Measurements from ENCODE around the gene CCDC57.
"Not testable (repeated sequence)": the region's sequence is repeated elsewhere in the genome, so short reads cannot be mapped to it uniquely, and the experiment has no call there.

The CCDC57 gene

DNA sequence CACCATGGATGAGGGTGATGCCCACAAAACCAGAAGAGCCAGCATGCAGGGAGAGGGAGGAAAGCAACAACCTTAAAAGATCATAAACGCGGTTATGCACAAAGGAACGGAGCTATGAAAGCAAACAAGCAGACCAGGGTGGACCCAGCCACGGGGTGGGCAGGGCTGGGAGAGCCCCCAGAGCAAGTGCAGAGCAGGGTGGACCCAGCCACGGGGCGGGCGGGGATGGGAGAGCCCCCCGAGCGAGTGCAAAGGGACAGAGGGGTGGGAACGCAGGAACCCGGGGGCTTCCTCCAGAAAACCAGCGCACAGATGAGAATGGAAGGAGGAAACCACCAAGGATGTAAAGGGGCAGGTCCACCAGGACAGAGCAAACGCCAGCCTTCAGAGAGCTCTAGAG lies 33.2 kb downstream of the CCDC57 start:
- no peak overlapping the region for H3K27ac Mint-ChIP-seq
- H3K4me1 Mint-ChIP-seq, result no peaks in the 10 kb centered on the region
- no peak for ATAC-seq (replicated peaks)
- no peaks in the 10 kb centered on the region for H3K9me3 Mint-ChIP-seq
- peaks cover 36 to 46% of the 10 kb centered on the region in 2 donors for H3K36me3 Mint-ChIP-seq
- DNase-seq, result no peak
- no peak overlapping the region for H3K4me3 Mint-ChIP-seq
- H3K27me3 Mint-ChIP-seq, result no peaks in the 10 kb centered on the region

DNA sequence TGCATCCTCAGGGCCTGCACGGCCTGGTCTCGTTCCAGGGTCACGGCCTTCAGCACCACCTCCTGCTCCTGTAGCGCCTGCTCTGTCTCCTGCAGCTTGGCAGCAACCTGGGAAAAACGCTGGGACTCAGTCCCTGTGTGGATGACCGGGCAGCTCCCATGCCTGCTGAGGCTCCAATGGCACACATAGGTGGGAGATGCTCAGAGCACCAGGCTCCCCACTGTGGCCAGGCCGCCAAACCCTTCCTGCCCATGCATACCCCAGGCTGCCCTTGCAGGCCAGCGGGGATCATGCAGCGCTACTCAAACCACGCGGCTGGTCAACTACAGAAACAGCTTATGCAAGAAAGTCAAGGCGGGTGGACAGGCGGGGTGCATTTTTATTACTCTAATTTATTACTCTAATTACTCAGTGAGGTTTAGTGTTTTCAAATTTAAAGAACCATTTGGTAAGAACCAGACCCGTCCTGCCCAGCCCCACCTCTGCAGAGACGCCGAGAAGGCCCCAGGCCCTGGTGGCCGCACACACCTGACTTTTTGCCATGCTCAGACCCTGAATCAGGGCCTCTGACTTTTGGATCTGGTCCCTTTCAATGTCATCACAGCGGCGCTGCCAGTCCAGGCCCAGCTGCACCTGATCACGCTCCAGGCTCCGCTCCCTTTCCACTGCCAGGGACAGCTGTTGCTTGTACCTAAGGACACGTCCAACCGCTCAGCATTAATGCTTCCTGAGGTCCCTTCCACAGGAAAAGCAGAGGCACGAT lies 34.0 kb downstream of the CCDC57 start:
- DNase-seq (no peak), ATAC-seq (replicated peaks) (no peak)
- no peaks in the 10 kb centered on the region for H3K9me3 Mint-ChIP-seq
- H3K4me3 Mint-ChIP-seq, result no peak overlapping the region
- H3K36me3 Mint-ChIP-seq, result peaks cover 35 to 42% of the 10 kb centered on the region in 2 donors
- H3K27ac Mint-ChIP-seq, result no peak overlapping the region
- no peaks in the 10 kb centered on the region for H3K27me3 Mint-ChIP-seq
- H3K4me1 Mint-ChIP-seq, result no peaks in the 10 kb centered on the region

DNA sequence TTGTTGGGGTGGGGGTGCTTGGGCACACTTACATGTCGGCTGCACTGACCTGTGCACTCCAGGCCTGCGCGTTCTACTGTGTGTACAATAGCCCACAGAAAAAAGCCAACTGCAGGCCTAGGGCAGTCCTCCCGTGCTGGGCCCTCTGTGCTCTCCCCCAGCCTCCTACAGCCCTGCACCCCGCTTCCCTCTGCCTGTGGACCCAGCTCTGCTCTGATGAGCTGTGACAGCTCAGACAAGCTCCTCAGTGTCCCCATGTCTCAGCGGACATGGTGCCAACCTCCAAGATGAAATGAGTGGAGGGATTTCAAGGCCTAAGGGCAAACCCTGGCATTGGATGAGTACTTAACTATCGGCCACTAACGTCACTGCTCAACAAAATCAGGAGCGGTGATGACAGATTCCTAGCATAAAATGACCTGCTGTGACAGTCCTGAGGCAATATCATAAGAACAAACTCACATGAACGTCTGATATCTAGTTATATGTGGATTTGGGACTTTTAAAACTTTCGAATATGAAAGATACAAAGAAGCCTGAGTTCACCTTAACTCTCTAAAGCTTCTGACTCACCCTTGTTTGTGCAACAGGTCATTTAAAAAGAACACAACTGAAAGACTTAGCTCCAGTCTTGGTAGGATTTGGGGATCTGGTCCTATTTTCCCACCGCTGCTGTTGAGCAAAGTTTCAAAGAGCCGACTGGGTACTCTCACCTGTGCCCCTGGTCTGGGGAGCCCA lies 34.7 kb downstream of the CCDC57 start:
- Mint-ChIP-seq H3K4me3 (no peak overlapping the region), H3K27ac (no peak overlapping the region), H3K27me3 (no peaks in the 10 kb centered on the region), H3K4me1 (no peaks in the 10 kb centered on the region), H3K36me3 (peaks cover 34 to 41% of the 10 kb centered on the region in 2 donors), H3K9me3 (no peaks in the 10 kb centered on the region)
- ATAC-seq (replicated peaks), result no peak
- DNase-seq, result no peak

DNA sequence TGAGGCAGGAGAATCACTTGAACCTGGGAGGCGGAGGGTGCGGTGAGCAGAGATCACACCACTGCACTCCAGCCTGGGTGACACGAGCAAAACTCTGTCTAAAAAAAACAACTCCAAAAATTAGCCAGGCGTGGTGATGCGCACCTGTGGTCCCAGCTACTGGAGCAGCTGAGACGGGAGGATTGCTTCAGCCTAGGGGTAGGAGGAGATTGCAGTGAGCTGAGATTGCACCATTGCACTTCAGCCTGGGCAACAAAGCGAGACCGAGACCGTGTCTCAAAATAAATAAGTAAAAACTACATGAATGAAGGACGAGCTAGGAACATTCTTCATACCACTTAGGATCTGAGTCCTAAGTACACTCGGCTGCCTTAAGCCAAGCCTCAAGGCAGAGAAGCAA lies 35.4 kb downstream of the CCDC57 start:
- Mint-ChIP-seq H3K4me1 (no peaks in the 10 kb centered on the region), H3K36me3 (peaks cover 36 to 42% of the 10 kb centered on the region in 2 donors), H3K4me3 (no peak overlapping the region), H3K27ac (no peak overlapping the region), H3K9me3 (no peaks in the 10 kb centered on the region), H3K27me3 (no peaks in the 10 kb centered on the region)
- ATAC-seq (replicated peaks) (no peak), DNase-seq (no peak)

DNA sequence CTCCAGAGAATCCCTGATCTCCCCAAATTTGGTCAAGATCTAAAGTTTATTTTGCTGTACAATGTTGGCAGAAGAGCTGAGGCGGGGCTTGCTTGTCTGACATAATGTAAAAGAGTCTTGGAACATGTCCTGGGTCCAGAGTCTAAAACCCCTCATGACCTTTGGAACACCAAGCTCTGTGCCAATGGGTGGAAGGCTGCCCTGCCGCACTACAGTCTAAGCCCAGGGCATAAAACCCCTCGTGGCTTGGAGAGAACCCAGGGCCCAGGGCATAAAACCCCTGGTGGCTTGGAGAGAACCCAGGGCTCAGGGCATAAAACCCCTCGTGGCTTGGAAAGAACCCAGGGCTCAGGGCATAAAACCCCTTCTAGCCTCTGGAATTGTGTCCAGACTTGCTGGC lies 36.7 kb downstream of the CCDC57 start:
- H3K4me3 Mint-ChIP-seq, result no peak overlapping the region
- ATAC-seq (replicated peaks), result no peak
- H3K9me3 Mint-ChIP-seq, result no peaks in the 10 kb centered on the region
- no peaks in the 10 kb centered on the region for H3K27me3 Mint-ChIP-seq
- peaks cover 41 to 48% of the 10 kb centered on the region in 2 donors for H3K36me3 Mint-ChIP-seq
- H3K27ac Mint-ChIP-seq, result no peak overlapping the region
- no peaks in the 10 kb centered on the region for H3K4me1 Mint-ChIP-seq
- DNase-seq, result no peak

DNA sequence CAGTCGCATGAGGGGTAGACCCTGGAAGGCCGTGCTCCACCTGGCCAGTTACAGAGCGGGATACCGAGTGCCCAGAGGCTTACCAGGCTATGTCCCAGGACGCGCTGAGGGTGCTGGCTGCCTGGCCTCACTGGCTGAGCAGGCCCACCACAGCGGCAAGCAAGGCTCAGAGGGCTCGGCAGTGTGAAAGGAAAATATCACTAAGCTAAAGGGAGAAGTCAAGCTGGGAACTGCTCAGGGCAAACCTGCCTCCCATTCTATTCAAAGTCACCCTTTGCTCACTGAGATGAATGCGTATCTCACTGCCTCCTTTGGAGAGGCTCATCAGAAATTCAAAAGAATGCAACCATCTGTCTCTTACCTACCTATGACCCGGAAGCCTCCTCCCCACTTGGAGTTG lies 37.4 kb downstream of the CCDC57 start:
- Mint-ChIP-seq H3K4me1 (no peaks in the 10 kb centered on the region), H3K9me3 (no peaks in the 10 kb centered on the region), H3K27me3 (no peaks in the 10 kb centered on the region), H3K4me3 (no peak overlapping the region), H3K27ac (no peak overlapping the region), H3K36me3 (peaks cover 44 to 52% of the 10 kb centered on the region in 2 donors)
- DNase-seq (no peak), ATAC-seq (replicated peaks) (no peak)

DNA sequence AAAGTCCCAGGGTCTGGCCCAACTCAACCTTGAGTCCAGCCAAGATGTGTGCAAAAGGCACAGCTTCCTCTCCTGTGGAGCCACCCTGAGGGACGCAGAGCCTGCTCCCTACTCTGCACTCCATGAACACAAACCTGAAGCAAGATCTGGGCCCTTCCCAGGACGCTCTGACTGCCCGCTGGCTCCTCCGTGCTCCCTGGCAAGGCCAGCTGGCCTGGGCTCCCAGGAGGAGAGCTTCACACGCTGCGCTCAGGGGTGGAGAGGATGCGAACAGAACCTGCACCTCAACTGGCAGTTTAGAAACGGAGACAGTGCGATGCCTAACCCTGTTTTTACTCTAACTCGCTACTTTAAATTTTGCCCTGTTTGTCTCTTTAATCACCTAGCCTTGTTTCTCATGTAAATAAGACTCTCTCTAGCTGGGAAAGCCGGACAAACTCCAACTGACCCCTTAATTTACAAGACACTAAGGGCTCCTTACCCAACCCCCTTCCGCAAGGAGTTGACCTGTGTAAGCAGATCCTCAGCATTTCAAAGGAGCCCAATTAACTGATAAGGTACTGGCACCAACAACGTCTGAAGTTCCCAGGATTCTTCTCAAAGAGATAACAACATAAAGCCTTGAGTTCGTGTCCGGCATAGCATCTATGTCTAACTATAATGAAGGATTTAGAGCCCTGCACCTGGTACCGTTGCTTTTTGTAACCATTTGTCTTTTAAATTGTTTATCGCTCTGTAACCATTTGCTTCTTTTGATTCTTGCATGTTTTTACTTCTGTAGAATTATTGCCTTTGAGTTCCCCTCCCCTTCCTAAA lies 38.4 kb downstream of the CCDC57 start:
- not testable (repeated sequence) for H3K27ac Mint-ChIP-seq; H3K4me3 Mint-ChIP-seq; ATAC-seq (replicated peaks); H3K27me3 Mint-ChIP-seq; H3K4me1 Mint-ChIP-seq; H3K9me3 Mint-ChIP-seq; DNase-seq
- peaks cover 41 to 55% of the 10 kb centered on the region in 2 donors for H3K36me3 Mint-ChIP-seq

DNA sequence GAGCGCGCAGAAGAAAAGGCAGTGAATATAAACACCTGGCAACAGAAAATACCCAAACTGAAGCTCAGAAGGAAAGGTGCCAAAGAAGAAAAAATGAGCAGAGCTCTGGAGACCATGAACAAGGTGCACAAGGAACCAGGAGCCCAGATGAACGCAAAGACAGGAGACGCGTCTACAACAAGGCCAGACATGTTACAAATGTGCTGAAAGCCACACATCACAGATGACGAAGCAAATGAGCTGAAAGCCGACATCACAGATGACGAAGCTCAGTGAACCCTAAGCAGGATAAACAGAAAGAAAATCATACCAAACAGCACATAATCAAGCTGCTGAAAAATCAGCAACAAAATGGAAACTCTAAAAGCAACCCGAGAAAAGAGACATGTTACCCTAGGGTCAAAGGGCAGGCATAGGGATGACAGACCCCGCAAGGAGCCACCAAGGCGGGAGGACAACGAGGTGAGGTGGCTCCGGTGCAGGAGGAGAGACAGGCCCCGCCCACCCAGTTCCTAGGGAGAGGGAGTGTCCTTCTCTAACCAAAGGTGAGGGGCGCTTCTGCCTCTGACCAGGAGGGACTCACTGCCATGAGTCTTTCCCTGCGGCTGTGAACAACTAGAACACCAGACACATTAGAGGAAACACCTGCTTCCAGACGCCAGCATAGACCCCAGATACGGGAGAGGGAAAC lies 39.1 kb downstream of the CCDC57 start:
- Mint-ChIP-seq H3K27ac (no peak overlapping the region), H3K4me1 (no peaks in the 10 kb centered on the region), H3K36me3 (peaks cover 38 to 53% of the 10 kb centered on the region in 2 donors), H3K9me3 (no peaks in the 10 kb centered on the region), H3K4me3 (no peak overlapping the region), H3K27me3 (no peaks in the 10 kb centered on the region)
- DNase-seq (no peak), ATAC-seq (replicated peaks) (no peak)

DNA sequence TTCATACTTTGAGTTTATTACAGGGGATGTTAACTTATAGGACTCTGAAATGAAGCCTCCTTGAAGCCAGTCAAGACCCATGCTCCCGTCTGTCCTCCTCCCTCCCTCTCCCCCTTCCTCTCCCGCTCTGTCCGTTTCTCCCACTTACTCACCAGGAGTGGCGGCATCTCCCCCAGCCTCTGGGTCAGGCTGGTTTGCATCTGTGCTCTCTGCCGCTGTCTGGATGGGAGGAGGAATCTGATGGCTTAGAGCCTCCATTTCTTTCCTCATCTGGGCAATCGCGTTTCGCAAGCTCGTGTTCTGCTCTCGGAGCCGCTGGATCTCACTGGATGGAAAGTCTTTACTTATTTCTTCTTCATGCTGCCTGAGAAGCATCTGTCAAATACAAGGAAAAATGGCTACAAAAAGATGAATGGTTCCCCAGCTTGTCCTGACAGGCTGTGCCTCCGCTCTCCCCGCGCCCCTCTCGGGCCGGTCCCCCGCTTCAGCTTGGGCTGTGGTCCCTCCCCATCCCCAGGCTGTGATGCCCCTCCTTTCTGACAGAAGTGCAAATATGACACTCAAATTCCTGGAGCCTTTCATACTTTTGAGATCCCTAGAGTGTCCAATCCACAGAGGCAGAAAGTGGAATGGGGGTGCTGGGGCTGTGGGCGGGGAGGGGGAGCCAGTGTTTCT lies 40.0 kb downstream of the CCDC57 start:
- Mint-ChIP-seq H3K27me3 (no peaks in the 10 kb centered on the region), H3K9me3 (peaks cover 0 to 3% of the 10 kb centered on the region in 2 donors), H3K4me3 (no peak overlapping the region), H3K36me3 (peaks cover 41 to 58% of the 10 kb centered on the region in 2 donors), H3K4me1 (no peaks in the 10 kb centered on the region), H3K27ac (no peak overlapping the region)
- DNase-seq (no peak), ATAC-seq (replicated peaks) (no peak)

DNA sequence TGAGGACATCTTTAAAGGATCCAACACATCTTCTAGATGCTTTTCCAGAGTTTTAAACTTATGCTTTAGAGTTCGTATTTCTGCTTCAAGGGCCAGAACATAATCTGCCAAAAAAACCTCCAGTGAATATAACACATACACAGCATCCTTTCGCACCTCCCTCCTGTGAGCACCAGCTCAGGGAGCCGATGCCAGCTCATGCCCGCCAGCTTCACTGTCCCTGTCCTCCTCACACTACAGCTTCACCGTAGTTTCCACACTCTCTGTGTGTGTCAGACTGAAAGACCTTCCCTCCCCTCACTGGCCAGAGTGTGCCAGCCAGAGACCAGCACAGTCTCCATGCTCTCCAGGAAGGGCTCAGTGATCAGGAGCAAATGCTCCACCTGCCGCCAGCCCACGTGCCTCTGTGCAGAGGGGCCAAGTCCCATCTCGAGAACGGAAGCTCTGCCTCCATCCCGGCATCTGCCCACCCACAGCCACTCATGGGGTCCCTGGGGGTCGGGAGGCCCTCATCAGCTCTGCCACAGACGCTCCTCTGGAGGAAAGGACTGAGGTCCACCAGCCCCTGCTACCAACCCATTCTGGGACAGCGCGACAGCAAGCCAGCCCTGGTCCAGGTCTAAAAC lies 40.8 kb downstream of the CCDC57 start:
- DNase-seq, result no peak
- peaks cover 39 to 61% of the 10 kb centered on the region in 2 donors for H3K36me3 Mint-ChIP-seq
- no peak for ATAC-seq (replicated peaks)
- H3K4me3 Mint-ChIP-seq, result no peak overlapping the region
- H3K27me3 Mint-ChIP-seq, result no peaks in the 10 kb centered on the region
- H3K9me3 Mint-ChIP-seq, result peaks cover 0 to 3% of the 10 kb centered on the region in 2 donors
- no peaks in the 10 kb centered on the region for H3K4me1 Mint-ChIP-seq
- no peak overlapping the region for H3K27ac Mint-ChIP-seq

DNA sequence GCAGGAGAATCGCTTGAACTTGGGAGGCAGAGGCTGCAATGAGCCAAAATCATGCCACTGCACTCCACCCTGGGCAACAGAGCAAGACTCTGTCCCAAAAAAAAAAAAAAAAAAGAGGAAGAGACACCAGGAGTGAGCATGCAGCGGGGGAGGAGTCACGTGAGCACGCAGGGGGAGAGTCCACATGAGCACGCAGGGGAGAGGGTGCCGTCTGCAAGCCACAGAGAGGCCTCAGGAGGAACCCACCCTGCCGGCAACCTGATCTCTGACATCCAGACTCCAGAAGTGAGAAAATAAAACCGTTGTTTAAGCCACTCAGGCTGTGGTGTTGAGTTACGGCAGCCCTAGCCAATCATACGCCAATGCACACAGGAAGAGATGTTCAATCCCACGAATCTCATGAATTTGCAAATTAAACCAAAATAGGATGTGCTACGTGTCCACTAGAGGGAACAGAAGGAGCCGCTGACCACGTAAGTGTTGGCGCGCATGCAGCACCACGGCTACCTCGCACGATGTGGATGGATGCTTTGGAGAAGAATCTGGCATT lies 42.2 kb downstream of the CCDC57 start:
- no peaks in the 10 kb centered on the region for H3K27me3 Mint-ChIP-seq
- no peak overlapping the region for H3K27ac Mint-ChIP-seq
- DNase-seq, result no peak
- H3K9me3 Mint-ChIP-seq, result peaks cover 0 to 3% of the 10 kb centered on the region in 2 donors
- H3K4me1 Mint-ChIP-seq, result no peaks in the 10 kb centered on the region
- H3K4me3 Mint-ChIP-seq, result no peak overlapping the region
- ATAC-seq (replicated peaks), result no peak
- H3K36me3 Mint-ChIP-seq, result peaks cover 44 to 66% of the 10 kb centered on the region in 2 donors

DNA sequence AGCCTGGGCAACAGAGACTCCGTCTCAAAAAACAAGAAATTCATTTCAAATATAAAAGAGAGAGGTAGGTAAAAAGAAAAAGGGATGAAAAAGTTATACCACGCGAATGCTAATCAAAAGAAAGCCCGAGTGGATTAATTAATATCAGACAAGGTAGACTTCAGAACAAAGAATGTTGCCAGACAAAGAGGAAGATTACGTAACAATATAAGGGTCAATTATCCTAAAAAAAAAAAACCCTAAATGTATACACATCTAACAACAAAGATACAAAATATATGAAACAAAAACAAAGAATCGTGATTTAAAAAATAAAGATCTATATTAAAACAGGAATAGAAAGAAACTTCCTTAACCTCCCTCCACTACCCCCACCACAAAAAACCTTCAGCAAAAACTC lies 44.1 kb downstream of the CCDC57 start:
- Mint-ChIP-seq H3K9me3 (peaks cover 0 to 3% of the 10 kb centered on the region in 2 donors), H3K27me3 (no peaks in the 10 kb centered on the region), H3K27ac (no peak overlapping the region), H3K4me1 (no peaks in the 10 kb centered on the region), H3K4me3 (no peak overlapping the region), H3K36me3 (peaks cover 53 to 69% of the 10 kb centered on the region in 2 donors)
- DNase-seq (no peak), ATAC-seq (replicated peaks) (no peak)

DNA sequence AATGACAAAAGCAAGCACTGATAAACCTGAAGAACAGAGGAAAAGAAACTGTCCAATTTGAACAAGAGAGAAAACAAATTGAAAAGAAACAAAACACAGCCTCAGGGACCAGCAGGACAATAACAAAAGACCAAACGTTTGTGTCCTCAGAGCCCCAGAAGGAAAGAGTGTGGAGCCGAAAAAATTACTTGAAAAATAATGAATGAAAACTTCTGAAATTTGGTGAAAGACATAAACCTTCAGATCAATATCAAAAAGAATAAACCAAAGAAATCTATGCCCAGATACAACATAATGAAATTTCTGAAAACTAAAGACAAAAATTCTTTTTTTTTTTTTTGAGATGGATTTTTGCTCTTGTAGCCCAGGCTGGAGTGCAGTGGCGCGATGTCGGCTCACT lies 45.6 kb downstream of the CCDC57 start:
- Mint-ChIP-seq H3K36me3 (peaks cover 52 to 68% of the 10 kb centered on the region in 2 donors), H3K9me3 (peaks cover 0 to 3% of the 10 kb centered on the region in 2 donors)
- no peak for ATAC-seq (replicated peaks)

More for the DNA sequence above, 45.6 kb downstream of the CCDC57 start:
- Mint-ChIP-seq H3K4me1 (no peaks in the 10 kb centered on the region), H3K4me3 (no peak overlapping the region), H3K27me3 (no peaks in the 10 kb centered on the region), H3K27ac (no peak overlapping the region)
- DNase-seq, result no peak

Data from stimulated activated naive B cell treated with anti-CD40 and anti-IgM and Interleukin-4, amounts not matched to agents 10 μg/mL and 1 μg/mL and 100 μg/mL, for 72 hours (primary cell).